PC-9 (cell line): ENCODE results near the gene MKKS. TPM values are rescaled to one million over a fixed set of nuclear protein-coding genes. Genes with fewer than 3 reads are reported as not detected.

Experiments
- BruUV-seq: library from RNA; stranded (reverse); fragments of 400-500 nt; replicated peaks from 2 replicates; lab custom pipeline; 2021; lab: Mats Ljungman, UMichigan
- CTCF ChIA-PET: fragments of 300-600 bp; sonication (Branson Sonifier 250); formaldehyde crosslinking; loops from one replicate; lab custom pipeline; 2022; ENCODE audit warnings: antibody characterized with exemption; lab: Charles Lee
- POLR2A ChIA-PET: fragments of 300-600 bp; sonication (Branson Sonifier 250); formaldehyde crosslinking; loops from one replicate; lab custom pipeline; 2022; ENCODE audit warnings: antibody characterized with exemption; ENCODE audit not compliant: unreplicated experiment; lab: Charles Lee
- DNase-seq, 2 experiments: peaks; one replicate each; pipeline versions ENCODE4 v3.0.0 to v3.0.0-alpha.2; 2015 to 2022; ENCODE audit warnings: mixed read lengths in 1 of 2
- H2AFZ ChIP-seq: fragments of 200-600 bp; sonication (generic); 2 replicates; pipeline ENCODE4 v1.8.1; 2017; ENCODE audit warnings: antibody characterized with exemption
- H3F3A ChIP-seq: fragments of 200-600 bp; sonication (generic); 2 replicates; pipeline ENCODE4 v1.8.1; 2017; ENCODE audit warnings: antibody characterized with exemption, mild to moderate bottlenecking, low read depth; ENCODE audit not compliant: insufficient read depth
- H3K27ac ChIP-seq: fragments of 200-600 bp; sonication (generic); 2 replicates; pipeline ENCODE4 v1.6.1; 2016; ENCODE audit warnings: mixed run types
- H3K27me3 ChIP-seq: fragments of 200-600 bp; sonication (generic); 2 replicates; pipeline ENCODE4 v1.6.1; 2016; ENCODE audit warnings: low read depth, mixed run types; ENCODE audit not compliant: insufficient read depth
- H3K36me3 ChIP-seq: fragments of 200-600 bp; sonication (generic); 2 replicates; pipeline ENCODE4 v1.6.1; 2016; ENCODE audit warnings: low read depth, mixed run types
- H3K4me1 ChIP-seq: fragments of 200-600 bp; sonication (generic); replicated peaks from 2 replicates; pipeline ENCODE4 v1.6.1; 2016; ENCODE audit warnings: mixed run types; ENCODE audit not compliant: insufficient read depth
- H3K4me2 ChIP-seq: fragments of 200-600 bp; sonication (generic); 2 replicates; pipeline ENCODE4 v1.6.1; 2017; ENCODE audit warnings: mixed run types
- H3K4me3 ChIP-seq: fragments of 200-600 bp; sonication (generic); 2 replicates; pipeline ENCODE4 v1.6.1; 2016; ENCODE audit warnings: mixed run types
- H3K79me2 ChIP-seq: fragments of 200-600 bp; sonication (generic); 2 replicates; pipeline ENCODE4 v1.6.1; 2017; ENCODE audit warnings: low read depth, mixed run types
- H3K9me2 ChIP-seq: fragments of 200-600 bp; sonication (generic); 2 replicates; pipeline ENCODE4 v1.8.1; 2017; ENCODE audit warnings: mild to moderate bottlenecking; ENCODE audit not compliant: insufficient read depth
- H3K9me3 ChIP-seq: fragments of 200-600 bp; sonication (generic); 2 replicates; pipeline ENCODE4 v1.8.1; 2016; ENCODE audit warnings: low read depth; ENCODE audit not compliant: insufficient read depth
- H4K20me1 ChIP-seq: fragments of 200-600 bp; sonication (generic); 2 replicates; pipeline ENCODE4 v1.8.1; 2017; ENCODE audit not compliant: insufficient read depth
- CTCF ChIP-seq: fragments of 200-600 bp; sonication (generic); conservative IDR thresholded peaks from 2 replicates; pipeline ENCODE4 v1.6.1; 2017; ENCODE audit warnings: mixed run types, antibody characterized with exemption, mild to moderate bottlenecking, moderate library complexity
- EZH2 ChIP-seq: fragments of 200-600 bp; sonication (generic); IDR thresholded peaks from 2 replicates; pipeline ENCODE4 v1.8.0; 2017; ENCODE audit warnings: antibody characterized with exemption, low read depth
- intact Hi-C: fragments of 100-400 bp; cut with micrococcal nuclease; formaldehyde crosslinking; loops from one replicate; pipeline ENCODE4 v1.10.0; 2022; ENCODE audit not compliant: unreplicated experiment
- total RNA-seq: library from RNA; stranded (reverse); gene quantifications from 2 replicates; pipeline ENCODE4 v1.2.3, GENCODE V29; 2021

Gene MKKS
- total RNA-seq, 1 experiment from 2014 or later, result 15.2 TPM

- no peaks in the 10 kb centered on the region for H3K9me2 ChIP-seq
- POLR2A ChIA-PET, result no interaction called here
- intact Hi-C loops, result no loop called here
- H2AFZ ChIP-seq, result no peak overlapping the region
- TF ChIP-seq EZH2, result no peak
- TF ChIP-seq CTCF, result no peak
- DNase-seq, result no peak
- CTCF ChIA-PET, result no interaction called here
- BruUV-seq, result no TSS peak
- H4K20me1 ChIP-seq, result no peaks in the 10 kb centered on the region
- H3K27ac ChIP-seq, result no peak overlapping the region
- H3K4me2 ChIP-seq, result no peak overlapping the region
- H3F3A ChIP-seq, result no peaks in the 10 kb centered on the region
- no peaks in the 10 kb centered on the region for H3K36me3 ChIP-seq
- H3K9me3 ChIP-seq, result no peaks in the 10 kb centered on the region
- no peaks in the 10 kb centered on the region for H3K27me3 ChIP-seq
- H3K4me1 ChIP-seq, result no peaks in the 10 kb centered on the region
- H3K4me3 ChIP-seq, result no peak overlapping the region
- H3K79me2 ChIP-seq, result no peaks in the 10 kb centered on the region
Observed at GRCh38 chr20:10360878-10361277, 73.1 kb downstream of the MKKS start.

GRCh38 chr20:10359621-10360040, 74.4 kb downstream of the MKKS start:
- no peak overlapping the region for H3K27ac ChIP-seq
- no peaks in the 10 kb centered on the region for H3K9me2 ChIP-seq
- no peaks in the 10 kb centered on the region for H3K79me2 ChIP-seq
- H3K36me3 ChIP-seq, result no peaks in the 10 kb centered on the region
- H2AFZ ChIP-seq, result no peak overlapping the region
- ChIA-PET POLR2A (no interaction called here), CTCF (no interaction called here)
- no peaks in the 10 kb centered on the region for H4K20me1 ChIP-seq
- no TSS peak for BruUV-seq
- no peaks in the 10 kb centered on the region for H3K9me3 ChIP-seq
- H3F3A ChIP-seq, result no peaks in the 10 kb centered on the region
- H3K27me3 ChIP-seq, result no peaks in the 10 kb centered on the region
- TF ChIP-seq EZH2, result no peak
- no peak for TF ChIP-seq CTCF
- H3K4me1 ChIP-seq, result no peaks in the 10 kb centered on the region
- intact Hi-C loops, result no loop called here
- H3K4me2 ChIP-seq, result no peak overlapping the region
- no peak overlapping the region for H3K4me3 ChIP-seq
- no peak for DNase-seq

- H3K4me2 ChIP-seq, result no peak overlapping the region
- H2AFZ ChIP-seq, result no peak overlapping the region
- no peaks in the 10 kb centered on the region for H3K27me3 ChIP-seq
- H4K20me1 ChIP-seq, result no peaks in the 10 kb centered on the region
- no peaks in the 10 kb centered on the region for H3K9me3 ChIP-seq
- H3K4me3 ChIP-seq, result no peak overlapping the region
- H3K79me2 ChIP-seq, result no peaks in the 10 kb centered on the region
- BruUV-seq, result no TSS peak
- ChIA-PET POLR2A (no interaction called here), CTCF (no interaction called here)
- no peaks in the 10 kb centered on the region for H3F3A ChIP-seq
- TF ChIP-seq CTCF, result peak; percentile 63
- TF ChIP-seq EZH2, result no peak
- H3K9me2 ChIP-seq, result no peaks in the 10 kb centered on the region
- peaks cover 7% of the 10 kb centered on the region for H3K4me1 ChIP-seq
- DNase-seq, result no peak
- no peaks in the 10 kb centered on the region for H3K36me3 ChIP-seq
- intact Hi-C loops, result no loop called here
- no peak overlapping the region for H3K27ac ChIP-seq
Observed at GRCh38 chr20:10357974-10358373, 76.0 kb downstream of the MKKS start.
